Spleen (tissue), 7 donors: ENCODE data around the gene WDR41.

Source experiments
- CTCF ChIP-seq, 11 experiments: fragments of 200-600 bp in 7 of 11; fragments of 450-650 bp in 4 of 11; sonication (generic) in 4 of 11; IDR thresholded peaks in 8 of 11; conservative IDR thresholded peaks in 3 of 11; 1 replicate in 7 of 11; 2 replicates in 4 of 11; pipeline versions ENCODE4 v1.4.0 to v1.8.0; 2016 to 2021; ENCODE audit warnings: antibody characterized with exemption in 11 of 11, inconsistent platforms in 4 of 11, mild to moderate bottlenecking in 1 of 11
- POLR2A ChIP-seq, 3 donors: fragments of 450-650 bp; IDR thresholded peaks; one replicate each; pipeline ENCODE4 v1.5.1; 2017; ENCODE audit warnings: antibody characterized with exemption in 3 of 3, mild to moderate bottlenecking in 1 of 3
- POLR2AphosphoS5 ChIP-seq, 3 donors: sonication (generic); formaldehyde crosslinking; IDR thresholded peaks; one replicate each; pipeline ENCODE4 v1.5.1; 2017; ENCODE audit warnings: antibody characterized with exemption in 3 of 3
- donor health status: DM: no; HTN: no; CAD: no; lungs with moderate emphysema.
- donor health status: DM: no; HTN: no; CAD: no.
- donor health status: DM: no; HTN: no; CAD: no.

- TF ChIP-seq POLR2A (IDR thresholded peaks at IDR 0.05) (no peak), CTCF (IDR thresholded peaks at IDR 0.05 in 8 of 11, conservative IDR thresholded peaks at IDR 0.05 in 3 of 11) (no peak), POLR2AphosphoS5 (IDR thresholded peaks at IDR 0.05) (no peak)
Observed at GRCh38 chr5:77499973-77500372, 7.9 kb upstream of the WDR41 start.
